ENCODE data around the gene CATSPERZ. TPM values are rescaled to one million over a fixed set of nuclear protein-coding genes. Genes with fewer than 3 reads are reported as not detected.

The CATSPERZ gene
- total and polyA plus RNA-seq, 9 of the 15 experiments (the other 6 are each of a cell fraction or from before 2014, with no cell fraction given): 0.86 to 8.5 (median 3.5) TPM

DNA sequence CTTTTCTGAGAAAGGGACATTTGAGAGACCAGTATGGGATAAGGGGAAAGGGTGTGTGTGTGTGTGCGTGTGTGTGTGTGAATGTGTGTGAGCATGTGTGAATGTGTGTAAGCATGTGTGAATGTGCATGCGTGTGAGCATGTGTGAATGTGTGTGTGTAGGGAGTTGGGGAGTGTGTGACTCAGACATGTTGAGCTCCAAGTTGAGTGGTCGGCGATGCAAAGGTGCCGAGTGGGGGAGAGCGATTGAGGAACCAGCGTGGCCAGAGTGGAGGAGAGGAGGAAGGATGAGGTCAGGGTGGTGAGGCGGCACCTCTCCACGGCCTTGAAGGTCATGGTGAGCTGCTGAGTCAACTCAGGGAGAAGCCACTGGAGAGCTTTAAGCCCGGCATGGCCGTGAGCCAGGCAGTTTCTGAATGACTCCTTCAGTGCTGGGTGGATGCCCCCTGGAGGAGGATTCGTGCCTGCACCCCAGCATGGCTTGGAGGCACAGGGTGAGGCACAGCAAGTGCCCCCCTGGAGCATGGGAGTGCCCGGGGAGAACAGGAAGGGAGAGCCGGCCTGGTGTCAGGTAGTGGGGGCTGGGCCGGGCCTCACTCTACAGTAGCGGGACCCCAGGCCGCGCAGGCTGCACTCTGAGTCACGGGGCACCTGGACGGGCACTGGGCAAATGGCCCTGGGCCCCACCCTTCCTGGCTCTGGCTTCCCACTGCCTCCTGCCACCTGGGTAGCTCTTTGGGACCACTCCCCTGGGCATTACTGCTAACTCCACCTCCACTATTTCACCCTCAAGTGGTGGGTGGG is 31.6 kb downstream of the CATSPERZ start (continued):
- TF ChIP-seq, protein P1, sequence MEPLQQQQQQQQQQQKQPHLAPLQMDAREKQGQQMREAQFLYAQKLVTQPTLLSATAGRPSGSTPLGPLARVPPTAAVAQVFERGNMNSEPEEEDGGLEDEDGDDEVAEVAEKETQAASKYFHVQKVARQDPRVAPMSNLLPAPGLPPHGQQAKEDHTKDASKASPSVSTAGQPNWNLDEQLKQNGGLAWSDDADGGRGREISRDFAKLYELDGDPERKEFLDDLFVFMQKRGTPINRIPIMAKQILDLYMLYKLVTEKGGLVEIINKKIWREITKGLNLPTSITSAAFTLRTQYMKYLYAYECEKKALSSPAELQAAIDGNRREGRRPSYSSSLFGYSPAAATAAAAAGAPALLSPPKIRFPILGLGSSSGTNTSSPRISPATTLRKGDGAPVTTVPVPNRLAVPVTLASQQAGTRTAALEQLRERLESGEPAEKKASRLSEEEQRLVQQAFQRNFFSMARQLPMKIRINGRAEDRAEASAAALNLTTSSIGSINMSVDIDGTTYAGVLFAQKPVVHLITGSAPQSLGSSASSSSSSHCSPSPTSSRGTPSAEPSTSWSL (CRISPR knock-in tag; IDR thresholded peaks at IDR 0.05; ENCODE audit: borderline replicate concordance): no peak
- TF ChIP-seq ILF3 (IDR thresholded peaks at IDR 0.05; ENCODE audit: borderline replicate concordance) (no peak), SIX5 (IDR thresholded peaks at IDR 0.05; ENCODE audit: borderline replicate concordance in 1 of 2, insufficient read depth in 1 of 2, low read depth in 1 of 2, low read length in 2 of 2) (no peak), NELFE (IDR thresholded peaks at IDR 0.05; ENCODE audit: insufficient read depth, insufficient read length) (no peak), HDAC1 (IDR thresholded peaks at IDR 0.05) (peak in 1 of 2 experiments; percentile 96; a peak in 2 of 4 replicates), CCAR2 (IDR thresholded peaks at IDR 0.05; ENCODE audit: low read depth, low read length) (no peak), ZMIZ1 (IDR thresholded peaks at IDR 0.05; ENCODE audit: low read depth in 2 of 2, low read length in 2 of 2) (0 out of 4 replicates have a peak, but pooled peaks of 1 of the 2 experiments have one; percentile 35), RUNX1 (IDR thresholded peaks at IDR 0.05; ENCODE audit: low read depth) (no peak), GATAD2B (IDR thresholded peaks at IDR 0.05; ENCODE audit: borderline replicate concordance) (peak; percentile 82; the same call in 1 of the 2 replicates), PML (IDR thresholded peaks at IDR 0.05; ENCODE audit: low read length) (no peak), ZNF3 (CRISPR knock-in tag; IDR thresholded peaks at IDR 0.05) (no peak), CBFA2T2 (conservative IDR thresholded peaks at IDR 0.05) (no peak), ADNP (tag; IDR thresholded peaks at IDR 0.05) (no peak), MAZ (CRISPR knock-in tag; conservative IDR thresholded peaks at IDR 0.05 in 1 of 2, IDR thresholded peaks at IDR 0.05 in 1 of 2) (peak in 1 of 2 experiments; percentile 40; a peak in 1 of 4 replicates), BCL6 (CRISPR knock-in tag; IDR thresholded peaks at IDR 0.05) (no peak), TAF9B (IDR thresholded peaks at IDR 0.05; ENCODE audit: partially characterized antibody) (peak; percentile 62)
- TF ChIP-seq, protein P2, sequence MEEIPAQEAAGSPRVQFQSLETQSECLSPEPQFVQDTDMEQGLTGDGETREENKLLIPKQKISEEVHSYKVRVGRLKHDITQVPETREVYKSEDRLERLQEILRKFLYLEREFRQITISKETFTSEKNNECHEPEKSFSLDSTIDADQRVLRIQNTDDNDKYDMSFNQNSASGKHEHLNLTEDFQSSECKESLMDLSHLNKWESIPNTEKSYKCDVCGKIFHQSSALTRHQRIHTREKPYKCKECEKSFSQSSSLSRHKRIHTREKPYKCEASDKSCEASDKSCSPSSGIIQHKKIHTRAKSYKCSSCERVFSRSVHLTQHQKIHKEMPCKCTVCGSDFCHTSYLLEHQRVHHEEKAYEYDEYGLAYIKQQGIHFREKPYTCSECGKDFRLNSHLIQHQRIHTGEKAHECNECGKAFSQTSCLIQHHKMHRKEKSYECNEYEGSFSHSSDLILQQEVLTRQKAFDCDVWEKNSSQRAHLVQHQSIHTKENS (CRISPR knock-in tag; IDR thresholded peaks at IDR 0.05): no peak
- TF ChIP-seq, protein P3, sequence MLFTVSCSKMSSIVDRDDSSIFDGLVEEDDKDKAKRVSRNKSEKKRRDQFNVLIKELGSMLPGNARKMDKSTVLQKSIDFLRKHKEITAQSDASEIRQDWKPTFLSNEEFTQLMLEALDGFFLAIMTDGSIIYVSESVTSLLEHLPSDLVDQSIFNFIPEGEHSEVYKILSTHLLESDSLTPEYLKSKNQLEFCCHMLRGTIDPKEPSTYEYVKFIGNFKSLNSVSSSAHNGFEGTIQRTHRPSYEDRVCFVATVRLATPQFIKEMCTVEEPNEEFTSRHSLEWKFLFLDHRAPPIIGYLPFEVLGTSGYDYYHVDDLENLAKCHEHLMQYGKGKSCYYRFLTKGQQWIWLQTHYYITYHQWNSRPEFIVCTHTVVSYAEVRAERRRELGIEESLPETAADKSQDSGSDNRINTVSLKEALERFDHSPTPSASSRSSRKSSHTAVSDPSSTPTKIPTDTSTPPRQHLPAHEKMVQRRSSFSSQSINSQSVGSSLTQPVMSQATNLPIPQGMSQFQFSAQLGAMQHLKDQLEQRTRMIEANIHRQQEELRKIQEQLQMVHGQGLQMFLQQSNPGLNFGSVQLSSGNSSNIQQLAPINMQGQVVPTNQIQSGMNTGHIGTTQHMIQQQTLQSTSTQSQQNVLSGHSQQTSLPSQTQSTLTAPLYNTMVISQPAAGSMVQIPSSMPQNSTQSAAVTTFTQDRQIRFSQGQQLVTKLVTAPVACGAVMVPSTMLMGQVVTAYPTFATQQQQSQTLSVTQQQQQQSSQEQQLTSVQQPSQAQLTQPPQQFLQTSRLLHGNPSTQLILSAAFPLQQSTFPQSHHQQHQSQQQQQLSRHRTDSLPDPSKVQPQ (CRISPR knock-in tag; IDR thresholded peaks at IDR 0.05; ENCODE audit: borderline replicate concordance): no peak
